HG02840 (cell line): ENCODE measurements around the gene UBA3.

ENCODE experiments used
- ATAC-seq: cut with Tn5 transposase; IDR thresholded peaks from one replicate; pipeline ENCODE4 v1.9.1; 2021; ENCODE audit warnings: mild to moderate bottlenecking, moderate library complexity, moderate number of reproducible peaks; ENCODE audit not compliant: unreplicated experiment, low FRiP score

The UBA3 gene

GRCh38 chr3:69102384-69102783, 22.2 kb upstream of the UBA3 start:
- ATAC-seq = no peak

- no peak for ATAC-seq
Observed at GRCh38 chr3:69099576-69099975, 19.4 kb upstream of the UBA3 start.

- no peak for ATAC-seq
Observed at GRCh38 chr3:69097407-69098086, 17.4 kb upstream of the UBA3 start.

- no peak for ATAC-seq
Observed at GRCh38 chr3:69096299-69096698, 16.1 kb upstream of the UBA3 start.

- no peak for ATAC-seq
Observed at GRCh38 chr3:69095636-69096035, 15.5 kb upstream of the UBA3 start.

- no peak for ATAC-seq
Observed at GRCh38 chr3:69094467-69095205, 14.5 kb upstream of the UBA3 start.

- peak; percentile 71 for ATAC-seq
Observed at GRCh38 chr3:69092030-69092516, 11.9 kb upstream of the UBA3 start.

- ATAC-seq = no peak
Observed at GRCh38 chr3:69091389-69092029, 11.3 kb upstream of the UBA3 start.

- no peak for ATAC-seq
Observed at GRCh38 chr3:69090021-69090420, 9.9 kb upstream of the UBA3 start.

GRCh38 chr3:69088063-69088462, 7.9 kb upstream of the UBA3 start:
- ATAC-seq = no peak

- ATAC-seq = no peak
Observed at GRCh38 chr3:69087030-69087791, 7.0 kb upstream of the UBA3 start.

- ATAC-seq = no peak
Observed at GRCh38 chr3:69085833-69086722, 5.9 kb upstream of the UBA3 start.

GRCh38 chr3:69085168-69085832, 5.1 kb upstream of the UBA3 start:
- no peak for ATAC-seq

GRCh38 chr3:69084326-69085167, 4.4 kb upstream of the UBA3 start, which contains the start of gene ARL6IP5:
Gene ARL6IP5, plus strand, starts transcription at chr3:69084937. Its CDS starts 111 bp downstream, at chr3:69085048.
- ATAC-seq = peak; percentile 57

- ATAC-seq = peak; percentile 55
Observed at GRCh38 chr3:69082805-69083204, 2.6 kb upstream of the UBA3 start.

GRCh38 chr3:69082361-69082760, 2.2 kb upstream of the UBA3 start:
- no peak for ATAC-seq

GRCh38 chr3:69081583-69082262, 1.6 kb upstream of the UBA3 start:
- ATAC-seq = no peak
